GM10248 (cell line): Measurements from ENCODE around the gene TMEM141.
A peak's percentile ranks its signal among the peaks of the same experiment; 100 is the strongest.
"Not testable (repeated sequence)": the region's sequence is repeated elsewhere in the genome, so short reads cannot be mapped to it uniquely, and the experiment has no call there.

Experiments
- CTCF ChIA-PET: fragments of 300-600 bp; sonication (Branson Sonifier 250); formaldehyde crosslinking; extraction: SDS; loops from one replicate; lab custom pipeline; 2021; ENCODE audit warnings: antibody characterized with exemption; lab: Yijun Ruan, JAX
- POLR2A ChIA-PET: fragments of 350-650 bp; sonication (Branson Sonifier 250); formaldehyde crosslinking; extraction: SDS; loops from one replicate; lab custom pipeline; 2020; ENCODE audit warnings: antibody characterized with exemption; lab: Yijun Ruan, JAX
- DNase-seq: peaks from one replicate; pipeline ENCODE4 v3.0.0; 2012; ENCODE audit errors: extremely low spot score
- CTCF ChIP-seq: IDR thresholded peaks from 2 replicates; pipeline ENCODE4 v1.5.1; 2012; ENCODE audit warnings: mild to moderate bottlenecking, low read depth; ENCODE audit errors: extremely low read depth, missing control alignments, control extremely low read depth

TMEM141 gene

GRCh38 chr9:136782452-136782851 lies 8.7 kb upstream of the TMEM141 start:
- TF ChIP-seq CTCF, result no peak
- DNase-seq, result no peak
- ChIA-PET POLR2A (no interaction called here), CTCF (interaction anchor here (1.3 to 8.7 kb wide), 3 partner anchors 12 to 253 kb away, joined by 3 to 79 read pairs (median 7); no protein-coding TSS in a partner anchor)

GRCh38 chr9:136784249-136784996 lies 6.7 kb upstream of the TMEM141 start:
- CTCF ChIA-PET, result interaction anchor here (0.6 to 8.7 kb wide), 7 partner anchors 17 to 453 kb away, joined by 3 to 79 read pairs (median 3); partner anchors contain the start of gene NPDC1
- peak; percentile 5 for TF ChIP-seq CTCF
- no peak for DNase-seq
- POLR2A ChIA-PET, result no interaction called here

GRCh38 chr9:136784997-136785361 lies 6.2 kb upstream of the TMEM141 start:
- no peak for DNase-seq
- CTCF ChIA-PET, result interaction anchor here (1.1 to 8.7 kb wide), 11 partner anchors 7 to 279 kb away, joined by 3 to 79 read pairs (median 5); partner anchors contain the start of genes ABCA2 and NPDC1
- TF ChIP-seq CTCF, result no peak

GRCh38 chr9:136785565-136786355 lies 5.4 kb upstream of the TMEM141 start:
- DNase-seq, POLR2A ChIA-PET: not testable (repeated sequence)
- CTCF ChIA-PET, result interaction anchor here (0.8 to 4.9 kb wide), 13 partner anchors 8 to 282 kb away, joined by 3 to 41 read pairs (median 4); partner anchors contain the start of genes ABCA2 and NPDC1

More at GRCh38 chr9:136784997-136785361, 6.2 kb upstream of the TMEM141 start:
- POLR2A ChIA-PET, result no interaction called here

GRCh38 chr9:136786451-136786850 lies 4.7 kb upstream of the TMEM141 start:
- TF ChIP-seq CTCF, result no peak
- CTCF ChIA-PET, result interaction anchor here (0.9 to 4.9 kb wide), 12 partner anchors 9 to 281 kb away, joined by 3 to 41 read pairs (median 4); partner anchors contain the start of genes ABCA2 and CLIC3

GRCh38 chr9:136786983-136787382 lies 4.2 kb upstream of the TMEM141 start:
- CTCF ChIA-PET, result interaction anchor here (0.9 to 4.9 kb wide), 13 partner anchors 9 to 281 kb away, joined by 3 to 41 read pairs (median 4); partner anchors contain the start of genes ABCA2, CLIC3 and RABL6
- POLR2A ChIA-PET, result not testable (repeated sequence)

More at GRCh38 chr9:136786451-136786850, 4.7 kb upstream of the TMEM141 start:
- DNase-seq, result no peak
- POLR2A ChIA-PET, result no interaction called here

GRCh38 chr9:136787690-136788400 lies 3.3 kb upstream of the TMEM141 start:
- DNase-seq, result peak; percentile 69
- CTCF ChIA-PET, result interaction anchor here (0.9 to 4.9 kb wide), 13 partner anchors 10 to 280 kb away, joined by 3 to 41 read pairs (median 5); partner anchors contain the start of genes AJM1, CLIC3, LCN8 and RABL6
- POLR2A ChIA-PET, result no interaction called here
- TF ChIP-seq CTCF, result peak; percentile 86

More at GRCh38 chr9:136786983-136787382, 4.2 kb upstream of the TMEM141 start:
- not testable (repeated sequence) for DNase-seq

GRCh38 chr9:136788644-136789522 lies 2.3 kb upstream of the TMEM141 start:
- CTCF ChIA-PET, result interaction anchor here (0.9 to 4.9 kb wide), 8 partner anchors 11 to 246 kb away, joined by 3 to 41 read pairs (median 6); partner anchors contain the start of genes AJM1, LCN8 and RABL6
- POLR2A ChIA-PET, result not testable (repeated sequence)

More at GRCh38 chr9:136788644-136789522, 2.3 kb upstream of the TMEM141 start:
- not testable (repeated sequence) for DNase-seq
